NCI-H1105 treated with DMSO at 0.1 percent for 48 hours (cell line): ENCODE data around the gene APOBEC3C.
"Not testable (repeated sequence)": the region's sequence is repeated elsewhere in the genome, so short reads cannot be mapped to it uniquely, and the experiment has no call there.

ENCODE experiments used
- DNase-seq: peaks from one replicate; lab custom pipeline; 2025; lab: John Stamatoyannopoulos, UW

The APOBEC3C gene

GRCh38 chr22:39063904-39064303 is 49.8 kb downstream of the APOBEC3C start:
- not testable (repeated sequence) for DNase-seq

- not testable (repeated sequence) for DNase-seq
These were observed 52.6 kb downstream of the APOBEC3C start for GRCh38 chr22:39066442-39067276.

GRCh38 chr22:39068033-39068785 is 54.2 kb downstream of the APOBEC3C start:
- no peak for DNase-seq
